Adrenal gland (tissue), 12 donors: Measurements from ENCODE around the gene PCDHGB4. TPM values are rescaled to one million over a fixed set of nuclear protein-coding genes. Genes with fewer than 3 reads are reported as not detected.
"Not testable (repeated sequence)": the region's sequence is repeated elsewhere in the genome, so short reads cannot be mapped to it uniquely, and the experiment has no call there.

Experiments used
- DNase-seq, 7 donors: peaks; one replicate each; pipeline ENCODE4 v3.0.0-alpha.2; 2019 to 2020
- H3K27ac ChIP-seq, 5 donors: fragments of 200-600 bp; sonication (generic) in 4 of 5; 1 replicate in 3 of 5; 2 replicates in 2 of 5; pipeline versions ENCODE4 v1.5.1 to v1.8.0; 2016 to 2020; ENCODE audit warnings: mild to moderate bottlenecking in 1 of 5
- H3K27me3 ChIP-seq: fragments of 200-600 bp; 2 replicates; pipeline ENCODE4 v1.8.0; 2021
- H3K36me3 ChIP-seq, 2 donors: fragments of 200-600 bp; replicated peaks in 1 of 2; 1 replicate in 1 of 2; 2 replicates in 1 of 2; pipeline versions ENCODE4 v1.5.1 to v1.8.0; 2018 to 2022
- H3K4me1 ChIP-seq, 2 donors: fragments of 200-600 bp; replicated peaks in 1 of 2; 1 replicate in 1 of 2; 2 replicates in 1 of 2; pipeline versions ENCODE4 v1.5.1 to v1.8.0; 2018 to 2021
- H3K4me3 ChIP-seq, 4 donors: fragments of 200-600 bp; sonication (generic) in 3 of 4; one replicate each; pipeline ENCODE4 v1.5.1; 2016 to 2018
- H3K9me3 ChIP-seq, 3 donors: fragments of 200-600 bp; sonication (generic) in 1 of 3; replicated peaks in 1 of 3; 1 replicate in 2 of 3; 2 replicates in 1 of 3; pipeline versions ENCODE4 v1.5.1 to v1.8.0; 2016 to 2021
- CTCF ChIP-seq, 6 experiments: fragments of 450-650 bp in 4 of 6; fragments of 200-600 bp in 2 of 6; sonication (generic) in 1 of 6; IDR thresholded peaks; 1 replicate in 5 of 6; 2 replicates in 1 of 6; pipeline versions ENCODE4 v1.5.1 to v1.8.0; 2016 to 2021; ENCODE audit warnings: antibody characterized with exemption in 6 of 6, mild to moderate bottlenecking in 2 of 6, moderate library complexity in 1 of 6
- POLR2A ChIP-seq, 2 donors: fragments of 450-650 bp; IDR thresholded peaks; one replicate each; pipeline ENCODE4 v1.6.1; 2017; ENCODE audit warnings: antibody characterized with exemption in 2 of 2, mild to moderate bottlenecking in 2 of 2, moderate library complexity in 1 of 2
- WGBS, 4 donors: extraction: QIAGEN DNeasy Blood & Tissue Kit in 2 of 4; methylation state at CpG; one replicate each; pipeline versions ENCODE4 v1.1.5 to v1.1.7; 2013 to 2017; 5-methylcytosine and 5-hydroxymethylcytosine counted together
- intact Hi-C, 2 donors: fragments of 100-400 bp; cut with DNase I; formaldehyde crosslinking; loops; one replicate each; pipeline versions ENCODE4 v1.14.1 to v1.15.0; 2022 to 2023
- polyA plus RNA-seq, 3 donors: library from polyadenylated mRNA; stranded (reverse); fragments of 200-250 nt in 2 of 3; fragments of 350-450 nt in 1 of 3; fragmentation: Illumina TruSeq in 1 of 3; extraction: RNeasy Lipid Tissue Mini Kit (QIAGEN cat#74804) in 1 of 3; gene quantifications; one replicate each; pipeline ENCODE4 v1.2.3, GENCODE V29; 2013 to 2014
- total RNA-seq, 9 donors: library from RNA; depleted of rRNA in 4 of 9; stranded (reverse); fragments of >200 nt in 4 of 9; fragments of 120-200 nt in 1 of 9; fragmentation: NEBNext Ultra II Directional in 1 of 9; extraction: Animal tissue kit (Norgen Biotek cat#: 25700) in 1 of 9; gene quantifications; one replicate each; pipeline versions ENCODE4 v1.1.0 to v1.2.4, GENCODE V29; 2013 to 2023
- donor health status: healthy with polysubstance abuse.
- donor health status: Bipolar disorder and iron deficiency.
- donor health status: DM: yes; HTN: yes; CAD: no.
- donor health status: DM: no; HTN: no; CAD: no.
- donor health status: DM: no; HTN: no; CAD: no.
- donor health status: DM: yes; HTN: yes; CAD: no.

Gene PCDHGB4
- total and polyA plus RNA-seq, 12 donors = 0.27 to 9.1 (median 4.5) TPM

- Histone ChIP-seq H3K27ac (no peak overlapping the region), H3K4me3 (no peak overlapping the region), H3K4me1 (no peaks in the 10 kb centered on the region), H3K9me3 (peaks cover 0 to 47% (median 14%) of the 10 kb centered on the region in 3 donors), H3K27me3 (no peaks in the 10 kb centered on the region), H3K36me3 (no peaks in the 10 kb centered on the region)
- DNase-seq = peak in 1 of 7 donors; percentile 20
- WGBS, 4 donors = 30 to 63% (median 35%) methylated on average over 12 to 77 of the region's 77 CpGs
- intact Hi-C loops = no loop called here
- TF ChIP-seq CTCF (IDR thresholded peaks at IDR 0.05) (no peak), POLR2A (IDR thresholded peaks at IDR 0.05) (no peak)
Measured at GRCh38 chr5:141389153-141390042, 1.9 kb downstream of the PCDHGB4 start.

GRCh38 chr5:141392429-141393198 is 5.1 kb downstream of the PCDHGB4 start, which contains the start of gene PCDHGA8:
Gene PCDHGA8 (plus strand): TSS chr5:141392633. CDS start chr5:141392814, 181 bp downstream.
- Histone ChIP-seq H3K36me3 (no peaks in the 10 kb centered on the region), H3K4me1 (no peaks in the 10 kb centered on the region), H3K27me3 (no peaks in the 10 kb centered on the region), H3K27ac (no peak within 1 kb of the TSS), H3K4me3 (no peak within 1 kb of the TSS), H3K9me3 (peaks cover 5 to 49% (median 15%) of the 10 kb centered on the region in 3 donors)
- intact Hi-C loops = no loop called here
- TF ChIP-seq CTCF (IDR thresholded peaks at IDR 0.05) (no peak), POLR2A (IDR thresholded peaks at IDR 0.05) (no peak)
- DNase-seq = no peak
- WGBS, 4 donors = 21 to 35% (median 25%) methylated on average over 35 to 38 of the region's 38 CpGs

- Histone ChIP-seq H3K36me3 (no peaks in the 10 kb centered on the region), H3K27me3 (no peaks in the 10 kb centered on the region), H3K27ac (no peak overlapping the region), H3K4me3 (no peak overlapping the region), H3K9me3 (peaks cover 5 to 48% (median 15%) of the 10 kb centered on the region in 3 donors), H3K4me1 (no peaks in the 10 kb centered on the region)
- no peak for DNase-seq
- intact Hi-C loops = no loop called here
- TF ChIP-seq POLR2A (IDR thresholded peaks at IDR 0.05) = no peak
- TF ChIP-seq CTCF (IDR thresholded peaks at IDR 0.05) = no peak
- 26 to 45% (median 34%) methylated on average over 14 to 21 of the region's 21 CpGs for WGBS, 4 donors
Measured at GRCh38 chr5:141393267-141393666, 5.8 kb downstream of the PCDHGB4 start.

GRCh38 chr5:141394401-141395187 is 7.1 kb downstream of the PCDHGB4 start:
- intact Hi-C loops, DNase-seq, H3K4me1 ChIP-seq, H3K4me3 ChIP-seq, H3K27me3 ChIP-seq, H3K36me3 ChIP-seq, H3K27ac ChIP-seq: not testable (repeated sequence)
- WGBS, 4 donors = 27 to 39% (median 34%) methylated on average over 4 to 43 of the region's 53 CpGs
- peaks cover 5 to 49% (median 15%) of the 10 kb centered on the region in 3 donors for H3K9me3 ChIP-seq
